Measurements from ENCODE around the gene ARMS2.

ARMS2 gene

GRCh38 chr10:122473116-122473515 is 18.7 kb downstream of the ARMS2 start:
- DNase-seq (ENCODE audit: low read depth): no peak

- no peak for DNase-seq (ENCODE audit: low read depth)
These were observed 19.8 kb downstream of the ARMS2 start for GRCh38 chr10:122474131-122474818.

DNA sequence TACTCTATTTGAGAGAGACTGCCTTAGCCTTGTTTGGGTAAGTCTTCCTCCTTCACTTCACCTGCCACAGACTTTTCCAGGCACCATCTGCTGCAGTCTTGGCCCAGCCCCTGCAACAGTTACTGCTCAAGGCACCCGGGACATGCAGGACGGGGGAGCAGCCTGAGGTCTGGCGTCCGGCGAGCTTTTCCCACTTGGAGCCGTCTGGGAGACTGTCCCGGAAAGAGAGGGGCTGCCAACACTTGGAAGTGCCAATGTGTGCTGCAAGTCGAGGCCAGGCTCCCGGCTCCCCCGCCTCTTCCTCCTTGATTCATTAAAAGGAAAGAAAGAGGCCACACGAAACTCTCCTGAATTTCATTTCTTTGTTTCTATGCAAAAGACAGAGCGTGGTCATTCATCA is 20.6 kb downstream of the ARMS2 start:
- no peak for DNase-seq (ENCODE audit: low read depth)

DNA sequence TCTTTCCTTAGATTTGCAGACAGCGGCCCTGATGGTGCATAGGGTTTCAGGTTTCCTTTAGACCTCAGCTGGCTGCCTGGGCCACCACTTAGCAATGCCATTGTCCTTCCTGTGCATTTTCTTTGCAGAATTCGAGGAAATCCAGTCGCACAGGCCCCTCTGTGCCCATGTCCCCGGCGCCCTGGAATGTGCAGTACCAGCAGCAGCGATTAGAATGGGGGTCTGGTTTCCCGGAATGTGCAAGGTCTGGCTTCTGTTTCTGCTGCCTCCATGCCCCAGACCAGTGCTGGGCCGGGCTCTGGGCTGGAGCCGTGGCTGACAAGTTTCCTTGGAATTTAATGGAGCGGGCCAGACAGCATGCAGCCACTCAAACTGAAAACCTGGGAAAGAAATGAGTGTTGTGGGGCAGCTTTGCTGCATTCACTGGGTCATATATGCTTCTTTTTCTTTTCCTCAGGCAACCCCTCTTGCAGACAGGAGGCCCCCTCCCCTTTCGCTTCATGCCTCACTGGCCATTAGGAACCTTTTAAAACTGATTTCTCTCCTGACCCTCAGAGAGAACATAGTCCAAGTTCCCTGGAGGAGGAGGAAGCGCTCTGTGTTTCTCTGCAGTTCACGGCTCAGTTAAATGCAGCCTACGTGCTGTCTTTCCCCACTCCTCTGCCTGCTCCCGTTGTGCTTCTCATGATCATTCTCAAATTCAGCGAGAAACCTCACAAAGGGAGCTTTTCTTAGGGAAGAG is 21.3 kb downstream of the ARMS2 start:
- DNase-seq (ENCODE audit: low read depth): no peak

DNA sequence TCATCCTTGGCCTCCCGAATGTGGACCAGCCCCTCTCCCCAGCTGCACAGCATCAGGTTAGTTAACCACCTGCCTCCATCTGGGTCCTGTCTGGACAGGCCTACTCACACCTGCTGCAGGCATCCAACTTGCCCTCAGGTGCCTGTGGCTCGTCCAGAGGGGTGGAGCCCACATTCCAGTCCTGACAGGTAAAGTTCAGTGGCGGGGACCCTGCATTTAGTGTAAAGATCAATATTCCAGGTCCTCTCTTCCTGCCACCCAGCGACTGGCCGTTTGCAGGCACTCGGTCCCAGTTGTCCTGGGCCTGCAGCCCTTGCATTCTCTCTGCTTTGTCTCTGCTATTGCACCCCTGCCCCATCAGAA is 21.9 kb downstream of the ARMS2 start:
- DNase-seq (ENCODE audit: low read depth): no peak

DNA sequence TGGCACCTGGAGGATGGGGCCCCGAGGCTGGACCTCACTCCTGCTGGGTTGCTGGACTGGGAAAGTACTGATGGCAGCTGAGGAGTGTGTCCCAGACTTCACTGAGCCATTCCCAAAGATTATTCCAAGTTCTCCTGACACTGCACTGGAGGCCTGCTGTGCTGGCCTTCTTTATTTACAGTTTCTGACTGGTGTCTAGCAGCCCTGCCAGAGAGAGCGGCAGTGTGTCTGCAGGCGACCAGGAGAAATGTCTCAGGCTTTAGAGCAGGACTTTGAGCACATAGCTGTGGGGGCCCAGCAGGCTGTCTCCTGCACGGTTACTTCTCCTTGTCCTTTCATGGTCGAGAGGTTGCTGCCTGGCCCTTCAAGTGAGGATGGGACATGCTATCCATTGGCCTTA is 23.0 kb downstream of the ARMS2 start:
- DNase-seq (ENCODE audit: low read depth): no peak

DNA sequence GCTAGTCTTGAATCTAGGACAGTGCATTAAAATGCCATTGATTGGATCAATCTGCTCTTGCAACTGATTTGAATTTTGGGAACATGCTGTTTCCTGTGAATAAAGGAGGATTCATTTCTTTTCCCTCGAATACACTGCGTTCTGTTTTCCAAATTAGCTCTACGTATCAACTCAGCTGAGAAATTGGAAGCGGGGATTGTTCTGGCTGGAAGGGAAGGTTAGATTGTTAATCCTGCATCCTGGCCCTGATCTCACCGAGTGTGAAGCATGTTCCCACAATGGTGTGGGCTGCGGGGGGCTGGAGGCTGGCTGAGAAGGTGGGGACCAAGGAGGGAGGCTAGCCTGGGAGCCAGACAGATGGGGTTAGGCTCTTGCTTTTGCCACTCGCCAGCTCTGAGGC is 24.5 kb downstream of the ARMS2 start:
- no peak for DNase-seq (ENCODE audit: low read depth)

- DNase-seq (ENCODE audit: low read depth): no peak
These were observed 25.8 kb downstream of the ARMS2 start for GRCh38 chr10:122480146-122480833.

DNA sequence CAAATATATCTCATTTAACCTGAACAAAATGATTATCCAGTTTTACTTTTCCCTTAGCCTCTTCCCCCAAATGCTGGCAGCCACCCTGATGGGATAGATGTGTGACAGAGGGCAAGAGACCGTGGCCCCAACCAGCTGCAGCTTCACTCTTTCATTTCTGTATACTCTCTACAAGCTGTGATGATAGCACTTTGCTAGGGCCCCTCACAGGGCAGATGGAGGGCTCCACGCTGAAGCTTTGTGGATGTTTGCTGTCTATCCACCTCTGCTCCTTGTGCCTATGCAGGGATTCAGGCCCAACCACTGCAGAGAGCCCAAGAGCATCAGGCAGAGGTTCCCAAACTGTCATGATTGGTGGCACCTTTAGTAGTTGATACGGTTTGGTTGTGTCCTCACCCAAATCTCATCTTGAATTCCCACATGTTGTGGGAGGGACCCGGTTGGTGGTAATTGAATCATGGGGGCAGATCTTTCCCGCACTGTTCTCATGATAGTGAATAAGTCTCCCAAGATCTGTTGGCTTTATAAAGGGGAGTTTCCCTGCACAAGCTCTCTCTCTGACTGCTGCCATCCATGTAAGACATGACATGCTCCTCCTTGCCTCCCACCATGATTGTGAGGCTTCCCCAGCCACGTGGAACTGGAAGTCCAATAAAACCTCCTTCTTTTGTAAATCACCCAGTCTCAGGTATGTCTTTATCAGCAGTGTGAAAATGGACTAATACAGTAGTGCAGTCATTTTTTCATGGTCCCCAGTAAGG is 27.0 kb downstream of the ARMS2 start:
- DNase-seq (ENCODE audit: low read depth): no peak

- no peak for DNase-seq (ENCODE audit: low read depth)
These were observed 30.0 kb downstream of the ARMS2 start for GRCh38 chr10:122484276-122485060.

GRCh38 chr10:122485670-122486069 is 31.2 kb downstream of the ARMS2 start:
- DNase-seq (ENCODE audit: low read depth): no peak

GRCh38 chr10:122486406-122487080 is 32.1 kb downstream of the ARMS2 start:
- no peak for DNase-seq (ENCODE audit: low read depth)

GRCh38 chr10:122487174-122487765 is 32.8 kb downstream of the ARMS2 start:
- no peak for DNase-seq (ENCODE audit: low read depth)

- DNase-seq (ENCODE audit: low read depth): no peak
These were observed 35.8 kb downstream of the ARMS2 start for GRCh38 chr10:122490268-122490667.

- no peak for DNase-seq (ENCODE audit: low read depth)
These were observed 36.6 kb downstream of the ARMS2 start for GRCh38 chr10:122490786-122491680.

GRCh38 chr10:122492006-122492405 is 37.6 kb downstream of the ARMS2 start:
- no peak for DNase-seq (ENCODE audit: low read depth)

- no peak for DNase-seq (ENCODE audit: low read depth)
These were observed 38.6 kb downstream of the ARMS2 start for GRCh38 chr10:122492999-122493481.

- no peak for DNase-seq (ENCODE audit: low read depth)
These were observed 39.3 kb downstream of the ARMS2 start for GRCh38 chr10:122493761-122494160.

DNA sequence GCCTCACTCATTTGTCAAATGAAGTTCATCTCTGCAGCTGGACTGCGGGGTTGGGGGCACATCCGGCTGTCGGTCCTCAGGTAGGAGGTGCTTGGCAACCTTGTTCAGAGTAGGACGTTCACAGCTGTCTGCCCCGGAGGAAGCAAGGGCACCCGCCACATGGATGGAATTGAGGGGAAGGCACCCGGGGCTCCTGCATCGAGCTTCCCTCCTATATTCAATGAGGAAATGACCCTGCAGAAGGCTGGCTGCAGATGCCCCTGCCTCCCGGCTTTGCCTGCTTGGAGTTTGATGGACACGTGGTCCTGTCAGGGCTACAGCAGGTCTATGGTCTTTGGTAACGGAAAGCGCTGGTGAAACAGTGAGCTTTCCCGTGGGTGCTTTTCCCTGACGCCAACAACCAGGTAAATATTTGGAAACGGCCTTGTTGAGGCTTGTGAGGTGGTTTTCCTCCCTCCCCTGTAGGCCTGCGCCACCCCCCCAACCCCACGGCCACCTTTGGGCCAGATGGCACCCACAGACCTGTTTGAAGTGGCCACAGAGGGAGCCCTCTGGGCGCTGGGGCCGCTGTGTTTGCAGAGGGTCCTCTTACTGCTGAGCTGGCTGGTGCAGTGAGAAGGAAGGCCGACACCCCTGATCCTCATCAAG is 39.8 kb downstream of the ARMS2 start:
- DNase-seq (ENCODE audit: low read depth): no peak
